GM12873 (cell line): ENCODE results near the gene CAPZB.

Source experiments
- CTCF ChIP-seq: IDR thresholded peaks from 2 replicates; pipeline ENCODE4 v1.5.1; 2012; ENCODE audit warnings: low read depth, mild to moderate bottlenecking, moderate library complexity, low read length, control low read depth; ENCODE audit not compliant: insufficient read depth; ENCODE audit errors: missing control alignments

Gene CAPZB

GRCh38 chr1:19311503-19311930 is 173.8 kb downstream of the CAPZB start:
- TF ChIP-seq CTCF: no peak

DNA sequence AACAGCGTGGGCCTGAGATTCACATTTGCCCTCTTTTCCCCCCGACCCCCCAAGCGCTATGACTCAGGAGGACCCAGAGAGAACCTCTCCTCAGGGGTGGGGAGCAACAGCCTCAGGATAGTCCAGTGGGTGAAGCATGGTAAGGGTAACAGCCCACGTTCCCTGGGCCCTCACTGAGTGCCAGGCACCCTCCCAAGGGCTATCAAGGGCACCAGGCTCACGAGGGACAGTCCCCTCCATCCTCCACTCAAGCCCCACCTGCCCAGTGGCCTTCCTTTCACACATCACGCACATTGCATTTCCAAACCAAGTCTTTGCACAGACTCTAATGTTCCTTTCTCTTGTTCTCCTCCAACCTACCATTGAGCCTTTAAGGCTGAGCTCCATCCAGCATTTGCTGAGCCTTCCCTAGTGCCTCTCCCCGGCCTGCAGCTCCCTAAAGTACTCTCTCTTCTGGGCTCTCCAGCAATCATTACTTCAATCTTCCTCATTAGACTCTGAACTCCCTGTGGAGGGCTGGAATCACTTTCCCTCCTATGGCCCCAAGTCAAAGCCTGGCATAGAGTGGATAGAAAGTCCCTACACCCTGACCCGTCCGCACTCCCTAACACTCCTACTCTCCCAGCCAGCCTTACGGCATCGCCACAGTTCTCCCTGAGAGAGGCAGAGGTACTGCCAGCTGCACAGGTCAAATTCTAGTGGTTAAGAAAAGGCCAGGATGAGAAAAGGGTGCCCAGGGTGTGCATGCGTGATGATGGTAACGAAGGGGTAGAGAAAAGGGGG is 174.4 kb downstream of the CAPZB start:
- TF ChIP-seq CTCF: no peak

- no peak for TF ChIP-seq CTCF
Observed at GRCh38 chr1:19310061-19310460, 175.3 kb downstream of the CAPZB start.

- no peak for TF ChIP-seq CTCF
Observed at GRCh38 chr1:19309123-19309813, 176.1 kb downstream of the CAPZB start.

DNA sequence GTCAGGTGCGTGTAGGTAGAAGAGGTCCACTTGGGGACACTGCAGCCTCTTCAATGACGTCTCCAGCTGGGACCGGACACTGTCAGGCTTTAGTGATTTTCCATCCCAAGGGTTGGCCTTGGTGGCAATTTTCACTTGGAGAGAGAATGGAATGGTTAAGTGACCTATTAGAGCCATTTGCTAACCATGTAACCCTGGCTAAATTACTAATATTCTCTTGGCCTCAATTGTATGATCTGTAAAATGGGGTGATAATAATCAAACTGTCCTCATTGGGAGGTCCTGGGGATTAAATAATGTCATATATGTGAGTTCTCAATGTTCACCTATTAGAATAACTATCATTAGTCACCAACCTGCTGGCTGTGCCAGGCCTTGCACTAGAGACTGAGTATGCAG is 176.8 kb downstream of the CAPZB start:
- no peak for TF ChIP-seq CTCF

DNA sequence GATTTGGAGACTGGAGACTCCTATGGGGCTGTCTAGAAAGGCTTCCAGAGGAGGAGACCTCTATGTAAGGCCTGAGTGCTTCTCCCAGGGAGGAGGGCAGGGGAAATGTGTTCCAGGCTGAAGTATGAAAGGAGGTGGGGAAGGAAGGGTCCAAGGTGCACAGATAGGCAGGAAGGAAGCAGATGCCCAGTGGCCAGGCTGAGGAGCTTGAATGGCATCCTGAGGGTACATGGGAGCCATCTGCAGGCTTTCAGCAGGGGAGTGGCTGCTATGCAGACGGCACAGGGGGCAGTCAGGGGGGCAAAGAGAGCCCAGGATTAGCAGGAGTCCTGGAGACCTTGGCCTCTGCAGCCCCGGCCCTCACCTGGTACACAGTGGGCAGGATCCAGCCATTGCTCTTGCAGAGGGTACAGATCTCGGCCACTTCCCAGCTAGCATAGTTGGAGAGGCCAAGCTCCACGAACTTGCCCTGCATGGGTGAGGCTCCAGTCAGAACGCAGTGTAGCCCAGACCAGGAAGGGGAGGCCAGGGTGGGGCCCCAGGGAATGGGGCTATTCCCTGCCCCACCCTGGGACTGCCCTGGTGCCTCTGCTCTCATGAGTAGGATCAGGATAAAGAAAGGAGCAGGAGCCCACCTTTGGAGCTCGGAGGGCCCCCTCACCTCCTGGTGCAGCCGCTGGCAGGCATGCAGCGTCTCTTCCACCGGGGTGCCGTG is 177.4 kb downstream of the CAPZB start:
- no peak for TF ChIP-seq CTCF

DNA sequence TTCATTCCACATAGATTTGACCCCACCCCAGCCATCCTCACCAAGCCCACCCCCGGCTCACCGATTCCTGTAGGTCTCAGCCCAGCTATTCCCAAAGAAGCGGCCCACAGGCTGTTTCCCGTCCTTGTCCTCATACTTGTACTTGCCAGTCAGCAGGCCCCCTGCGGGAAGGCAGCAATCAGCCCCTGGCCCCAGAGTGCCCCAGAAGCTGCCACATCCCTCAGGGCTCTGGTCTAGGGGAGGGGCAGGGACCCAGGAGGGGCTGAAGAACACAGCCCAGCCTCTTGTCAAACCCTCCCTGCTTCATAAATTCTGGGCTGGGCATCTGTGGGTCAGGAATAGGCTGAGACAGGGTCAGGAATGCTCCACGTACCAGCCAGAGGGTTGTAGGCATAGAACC is 178.4 kb downstream of the CAPZB start:
- TF ChIP-seq CTCF: no peak
